GM18508 (cell line): ENCODE data around the gene LRRC3C.
A peak's percentile ranks its signal among the peaks of the same experiment; 100 is the strongest.

Experiments used
- ATAC-seq: cut with Tn5 transposase; IDR thresholded peaks from one replicate; pipeline ENCODE4 v1.9.1; 2021; ENCODE audit warnings: moderate number of reproducible peaks; ENCODE audit not compliant: insufficient read depth, unreplicated experiment

LRRC3C gene

GRCh38 chr17:39973496-39973895, 46.0 kb downstream of the LRRC3C start:
- no peak for ATAC-seq

GRCh38 chr17:39974433-39974832, 46.9 kb downstream of the LRRC3C start:
- ATAC-seq = no peak

- ATAC-seq = no peak
Measured at GRCh38 chr17:39975801-39976200, 48.3 kb downstream of the LRRC3C start.

GRCh38 chr17:39979016-39979670, 51.6 kb downstream of the LRRC3C start:
- no peak for ATAC-seq

- ATAC-seq = peak; percentile 10
Measured at GRCh38 chr17:39979893-39980350, 52.4 kb downstream of the LRRC3C start.

GRCh38 chr17:39980351-39981206, 53.0 kb downstream of the LRRC3C start, which contains the start of gene PSMD3:
Gene PSMD3 (plus strand): TSS chr17:39980807. CDS start chr17:39980971, 164 bp downstream.
- peak; percentile 87 for ATAC-seq

- no peak for ATAC-seq
Measured at GRCh38 chr17:39981207-39981741, 53.7 kb downstream of the LRRC3C start.

GRCh38 chr17:39981766-39982375, 54.3 kb downstream of the LRRC3C start:
- no peak for ATAC-seq

GRCh38 chr17:39988206-39988810, 60.8 kb downstream of the LRRC3C start:
- no peak for ATAC-seq

- no peak for ATAC-seq
Measured at GRCh38 chr17:39994448-39994847, 66.9 kb downstream of the LRRC3C start.
